HepG2 (cell line): ENCODE data around the gene FHL5. TPM values are rescaled to one million over a fixed set of nuclear protein-coding genes. Genes with fewer than 3 reads are reported as not detected.

Source experiments
- ATF5 ChIP-seq: sonication (generic); formaldehyde crosslinking; IDR thresholded peaks from 2 replicates; pipeline ENCODE4 v1.4.0; 2020; ENCODE audit warnings: mild to moderate bottlenecking, low read depth, missing genetic modification reagents
- FOXK1 ChIP-seq: sonication (generic); formaldehyde crosslinking; IDR thresholded peaks from 2 replicates; pipeline ENCODE4 v1.4.0; 2020; ENCODE audit warnings: low read depth, missing genetic modification reagents, borderline replicate concordance
- HMGA1 ChIP-seq: sonication (generic); formaldehyde crosslinking; conservative IDR thresholded peaks from 2 replicates; pipeline ENCODE4 v1.4.0; 2020; ENCODE audit warnings: missing genetic modification reagents
- KLF13 ChIP-seq: sonication (generic); formaldehyde crosslinking; IDR thresholded peaks from 2 replicates; pipeline ENCODE4 v1.4.0; 2020; ENCODE audit warnings: mild to moderate bottlenecking, missing genetic modification reagents
- KMT2B ChIP-seq: IDR thresholded peaks from 2 replicates; pipeline ENCODE4 v1.6.1; 2016; ENCODE audit warnings: missing genetic modification reagents, missing compliant biosample characterization
- MTF1 ChIP-seq: sonication (generic); formaldehyde crosslinking; IDR thresholded peaks from 2 replicates; pipeline ENCODE4 v1.5.0; 2020; ENCODE audit warnings: missing genetic modification reagents
- NFIC ChIP-seq: IDR thresholded peaks from 2 replicates; pipeline ENCODE4 v1.6.1; 2012; ENCODE audit warnings: mild to moderate bottlenecking, low read length, inconsistent platforms
- SAFB2 ChIP-seq: sonication (generic); formaldehyde crosslinking; IDR thresholded peaks from 2 replicates; pipeline ENCODE4 v1.5.1; 2020; ENCODE audit warnings: missing genetic modification reagents, low read depth, mild to moderate bottlenecking, borderline replicate concordance
- SOX13 ChIP-seq, 3 experiments: fragments of 450-650 bp in 1 of 3; sonication (generic) in 1 of 3; formaldehyde crosslinking in 1 of 3; IDR thresholded peaks in 2 of 3; conservative IDR thresholded peaks in 1 of 3; 2 replicates each; pipeline versions ENCODE4 v1.5.0 to v1.6.1; 2016 to 2020; ENCODE audit warnings: antibody characterized with exemption in 1 of 3, mild to moderate bottlenecking in 1 of 3, missing compliant biosample characterization in 1 of 3, missing genetic modification reagents in 1 of 3, moderate library complexity in 1 of 3
- TARDBP ChIP-seq: sonication (generic); formaldehyde crosslinking; IDR thresholded peaks from 2 replicates; pipeline ENCODE4 v1.8.0; 2022; ENCODE audit warnings: mild to moderate bottlenecking, missing genetic modification reagents
- TFDP1 ChIP-seq: IDR thresholded peaks from 2 replicates; pipeline ENCODE4 v1.6.1; 2016; ENCODE audit warnings: missing compliant biosample characterization, missing genetic modification reagents, borderline replicate concordance
- ZBTB20 ChIP-seq: sonication (generic); formaldehyde crosslinking; IDR thresholded peaks from 2 replicates; pipeline ENCODE4 v1.8.1; 2023; ENCODE audit warnings: missing genetic modification reagents, low read depth, mild to moderate bottlenecking, borderline replicate concordance
- ZGPAT ChIP-seq: IDR thresholded peaks from 2 replicates; pipeline ENCODE4 v1.6.1; 2016; ENCODE audit warnings: mild to moderate bottlenecking
- ZKSCAN8 ChIP-seq: IDR thresholded peaks from 2 replicates; pipeline ENCODE4 v1.6.1; 2016; ENCODE audit warnings: borderline replicate concordance, missing genetic modification reagents, missing compliant biosample characterization
- ZNF224 ChIP-seq: sonication (generic); formaldehyde crosslinking; IDR thresholded peaks from 2 replicates; pipeline ENCODE4 v1.5.0; 2020; ENCODE audit warnings: mild to moderate bottlenecking, missing genetic modification reagents
- ZNF33B ChIP-seq: sonication (generic); formaldehyde crosslinking; IDR thresholded peaks from 2 replicates; pipeline ENCODE4 v1.5.1; 2020; ENCODE audit warnings: mild to moderate bottlenecking, missing genetic modification reagents
- ZNF431 ChIP-seq: sonication (generic); formaldehyde crosslinking; IDR thresholded peaks from 2 replicates; pipeline ENCODE4 v1.9.0; 2022; ENCODE audit warnings: missing genetic modification reagents, low read depth, mild to moderate bottlenecking, borderline replicate concordance
- ZNF510 ChIP-seq: sonication (generic); formaldehyde crosslinking; IDR thresholded peaks from 2 replicates; pipeline ENCODE4 v1.4.0; 2020; ENCODE audit warnings: low read depth, mild to moderate bottlenecking, missing genetic modification reagents
- ZNF574 ChIP-seq: sonication (generic); formaldehyde crosslinking; IDR thresholded peaks from 2 replicates; pipeline ENCODE4 v1.4.0; 2020; ENCODE audit warnings: missing genetic modification reagents
- ZNF766 ChIP-seq: sonication (generic); formaldehyde crosslinking; IDR thresholded peaks from 2 replicates; pipeline ENCODE4 v1.5.0; 2020; ENCODE audit warnings: missing genetic modification reagents, borderline replicate concordance
- ZNF839 ChIP-seq: sonication (generic); formaldehyde crosslinking; IDR thresholded peaks from 2 replicates; pipeline ENCODE4 v1.4.0; 2020; ENCODE audit warnings: missing genetic modification reagents, mild to moderate bottlenecking, borderline replicate concordance
- ZSCAN21 ChIP-seq: sonication (generic); formaldehyde crosslinking; IDR thresholded peaks from 2 replicates; pipeline ENCODE4 v1.8.0; 2022; ENCODE audit warnings: mild to moderate bottlenecking, missing genetic modification reagents, moderate library complexity, borderline replicate concordance
- polyA plus RNA-seq, 8 experiments: library from polyadenylated mRNA; depleted of rRNA in 3 of 8; stranded (reverse) in 7 of 8; unstranded in 1 of 8; fragments of >200 nt; fragmentation: Illumina TruSeq in 4 of 8; extraction: Trizol in 4 of 8; gene quantifications; 2 replicates each; pipeline versions ENCODE4 v1.2.1 to v1.2.3, GENCODE V29; 2011 to 2016; ENCODE audit warnings: low read depth in 4 of 8, missing spikeins in 1 of 8, mixed read lengths in 1 of 8; ENCODE audit not compliant: insufficient read depth in 1 of 8
- total RNA-seq, 5 experiments: library from RNA; depleted of rRNA; stranded (reverse); fragments of >200 nt; fragmentation: Illumina TruSeq; extraction: Trizol; gene quantifications; 2 replicates each; pipeline ENCODE4 v1.2.3, GENCODE V29; 2016; ENCODE audit warnings: low read depth in 1 of 5

The FHL5 gene
- total and polyA plus RNA-seq, 2 of the 13 experiments (the other 11 are each of a cell fraction or from before 2014, with no cell fraction given), result not detected

- TF ChIP-seq ZSCAN21 (CRISPR knock-in tag) (peak; percentile 67; the same call in 1 of the 2 replicates), ZBTB20 (CRISPR knock-in tag) (peak; percentile 82; the same call in 1 of the 2 replicates), ZKSCAN8 (CRISPR knock-in tag) (no peak), ZNF33B (CRISPR knock-in tag) (peak; percentile 82; the same call in 1 of the 2 replicates), ZNF766 (CRISPR knock-in tag) (peak; percentile 91), ZGPAT (peak; percentile 82), HMGA1 (no peak), MTF1 (CRISPR knock-in tag) (no peak), KMT2B (CRISPR knock-in tag) (peak; percentile 91), SOX13 (IDR thresholded peaks at IDR 0.05) (no peak), SOX13 (CRISPR knock-in tag; conservative IDR thresholded peaks at IDR 0.05 in 1 of 2, IDR thresholded peaks at IDR 0.05 in 1 of 2) (peak in 1 of 2 experiments; percentile 20; a peak in 1 of 4 replicates), TARDBP (CRISPR knock-in tag) (peak; percentile 79), TFDP1 (no peak; the same call in 1 of the 2 replicates), SAFB2 (CRISPR knock-in tag) (no peak), ZNF510 (CRISPR knock-in tag) (peak; percentile 78; the same call in 1 of the 2 replicates), ZNF839 (CRISPR knock-in tag) (no peak), FOXK1 (CRISPR knock-in tag) (peak; percentile 52; the same call in 1 of the 2 replicates), ATF5 (CRISPR knock-in tag) (no peak), ZNF224 (CRISPR knock-in tag) (peak; percentile 77; the same call in 1 of the 2 replicates), NFIC (no peak), ZNF431 (peak; percentile 49), KLF13 (CRISPR knock-in tag) (no peak), ZNF574 (CRISPR knock-in tag) (peak; percentile 79)
Observed at GRCh38 chr6:96521644-96522464, 41.1 kb upstream of the FHL5 start, which contains the start of gene UFL1 (continued).
